ENCODE results near the gene DIAPH3. TPM values are rescaled to one million over a fixed set of nuclear protein-coding genes. Genes with fewer than 3 reads are reported as not detected.

DIAPH3 gene
- total RNA-seq, 2 donors from 2014 or later = 7.1 to 8.0 TPM

- ATAC-seq (ENCODE audit: insufficient number of reproducible peaks, low FRiP score, low read depth) = no peak
- no peak for DNase-seq (ENCODE audit: low spot score)
- Histone ChIP-seq H3K4me3 (peak overlapping the region; percentile 90), H3K36me3 (no peaks in the 10 kb centered on the region), H3K9me3 (no peaks in the 10 kb centered on the region), H3K27me3 (replicated peaks; ENCODE audit: insufficient read depth) (no peaks in the 10 kb centered on the region), H3K4me1 (ENCODE audit: control insufficient read depth in 1 of 2, low read depth in 2 of 2) (peaks cover 5 to 14% of the 10 kb centered on the region in 2 donors), H3K27ac (peak overlapping the region; percentile 91 to 94)
- no peak for TF ChIP-seq CTCF (IDR thresholded peaks at IDR 0.05)
Observed at GRCh38 chr13:60164234-60164889, 634 bp upstream of the DIAPH3 start.

- H3K4me1 ChIP-seq (ENCODE audit: control insufficient read depth in 1 of 2, low read depth in 2 of 2) = peaks cover 5 to 14% of the 10 kb centered on the region in 2 donors
- no peak for TF ChIP-seq CTCF (IDR thresholded peaks at IDR 0.05)
- DNase-seq (ENCODE audit: low spot score) = no peak
- H3K9me3 ChIP-seq = no peaks in the 10 kb centered on the region
- no peaks in the 10 kb centered on the region for H3K27me3 ChIP-seq (replicated peaks; ENCODE audit: insufficient read depth)
- H3K4me3 ChIP-seq = peak overlapping the region; percentile 90
- no peaks in the 10 kb centered on the region for H3K36me3 ChIP-seq
- no peak for ATAC-seq (ENCODE audit: insufficient number of reproducible peaks, low FRiP score, low read depth)
- H3K27ac ChIP-seq = peak overlapping the region in 1 of 2 donors; percentile 55
Observed at GRCh38 chr13:60162096-60162495, 1.6 kb downstream of the DIAPH3 start.

GRCh38 chr13:60158321-60158801 lies 5.4 kb downstream of the DIAPH3 start:
- H3K9me3 ChIP-seq = no peaks in the 10 kb centered on the region
- ATAC-seq (ENCODE audit: insufficient number of reproducible peaks, low FRiP score, low read depth) = no peak
- H3K4me1 ChIP-seq (ENCODE audit: control insufficient read depth in 1 of 2, low read depth in 2 of 2) = no peaks in the 10 kb centered on the region
- no peak for TF ChIP-seq CTCF (IDR thresholded peaks at IDR 0.05)
- no peak overlapping the region for H3K4me3 ChIP-seq
- H3K27ac ChIP-seq = no peak overlapping the region
- no peaks in the 10 kb centered on the region for H3K27me3 ChIP-seq (replicated peaks; ENCODE audit: insufficient read depth)
- no peak for DNase-seq (ENCODE audit: low spot score)
- H3K36me3 ChIP-seq = no peaks in the 10 kb centered on the region

- H3K4me1 ChIP-seq (ENCODE audit: control insufficient read depth in 1 of 2, low read depth in 2 of 2) = peaks cover 0 to 6% of the 10 kb centered on the region in 2 donors
- DNase-seq (ENCODE audit: low spot score) (no peak), ATAC-seq (ENCODE audit: insufficient number of reproducible peaks, low FRiP score, low read depth) (no peak)
- no peaks in the 10 kb centered on the region for H3K36me3 ChIP-seq
- H3K27me3 ChIP-seq (replicated peaks; ENCODE audit: insufficient read depth) = no peaks in the 10 kb centered on the region
- H3K9me3 ChIP-seq = no peaks in the 10 kb centered on the region
- no peak overlapping the region for H3K27ac ChIP-seq
- no peak for TF ChIP-seq CTCF (IDR thresholded peaks at IDR 0.05)
- H3K4me3 ChIP-seq = no peak overlapping the region
Observed at GRCh38 chr13:60155978-60156377, 7.8 kb downstream of the DIAPH3 start.

- ATAC-seq (ENCODE audit: insufficient number of reproducible peaks, low FRiP score, low read depth) = no peak
- no peak overlapping the region for H3K4me3 ChIP-seq
- no peak for DNase-seq (ENCODE audit: low spot score)
- TF ChIP-seq CTCF (IDR thresholded peaks at IDR 0.05) = no peak
- peaks cover 0 to 10% of the 10 kb centered on the region in 2 donors for H3K4me1 ChIP-seq (ENCODE audit: control insufficient read depth in 1 of 2, low read depth in 2 of 2)
- no peaks in the 10 kb centered on the region for H3K9me3 ChIP-seq
- no peak overlapping the region for H3K27ac ChIP-seq
- H3K36me3 ChIP-seq = no peaks in the 10 kb centered on the region
- no peaks in the 10 kb centered on the region for H3K27me3 ChIP-seq (replicated peaks; ENCODE audit: insufficient read depth)
Observed at GRCh38 chr13:60152904-60153303, 10.8 kb downstream of the DIAPH3 start.

Data from thoracic aorta (tissue), 2 donors.